LNCaP clone FGC (cell line): ENCODE measurements around the gene PVALEF.

Source experiments
- DNase-seq: peaks from one replicate; pipeline ENCODE4 v3.0.0-alpha.2; 2011; ENCODE audit warnings: low read depth
- H3K4me3 ChIP-seq: 2 replicates; pipeline ENCODE4 v1.5.1; 2011; ENCODE audit warnings: mild to moderate bottlenecking, low read depth, low read length, control low read depth
- CTCF ChIP-seq: IDR thresholded peaks from 2 replicates; pipeline ENCODE4 v1.5.1; 2012; ENCODE audit warnings: mild to moderate bottlenecking; ENCODE audit not compliant: control insufficient read depth, insufficient read depth; ENCODE audit errors: extremely low read depth

Gene PVALEF

GRCh38 chr17:81176666-81177065 lies 11.4 kb downstream of the PVALEF start:
- no peak overlapping the region for H3K4me3 ChIP-seq
- no peak for DNase-seq
- TF ChIP-seq CTCF, result no peak

DNA sequence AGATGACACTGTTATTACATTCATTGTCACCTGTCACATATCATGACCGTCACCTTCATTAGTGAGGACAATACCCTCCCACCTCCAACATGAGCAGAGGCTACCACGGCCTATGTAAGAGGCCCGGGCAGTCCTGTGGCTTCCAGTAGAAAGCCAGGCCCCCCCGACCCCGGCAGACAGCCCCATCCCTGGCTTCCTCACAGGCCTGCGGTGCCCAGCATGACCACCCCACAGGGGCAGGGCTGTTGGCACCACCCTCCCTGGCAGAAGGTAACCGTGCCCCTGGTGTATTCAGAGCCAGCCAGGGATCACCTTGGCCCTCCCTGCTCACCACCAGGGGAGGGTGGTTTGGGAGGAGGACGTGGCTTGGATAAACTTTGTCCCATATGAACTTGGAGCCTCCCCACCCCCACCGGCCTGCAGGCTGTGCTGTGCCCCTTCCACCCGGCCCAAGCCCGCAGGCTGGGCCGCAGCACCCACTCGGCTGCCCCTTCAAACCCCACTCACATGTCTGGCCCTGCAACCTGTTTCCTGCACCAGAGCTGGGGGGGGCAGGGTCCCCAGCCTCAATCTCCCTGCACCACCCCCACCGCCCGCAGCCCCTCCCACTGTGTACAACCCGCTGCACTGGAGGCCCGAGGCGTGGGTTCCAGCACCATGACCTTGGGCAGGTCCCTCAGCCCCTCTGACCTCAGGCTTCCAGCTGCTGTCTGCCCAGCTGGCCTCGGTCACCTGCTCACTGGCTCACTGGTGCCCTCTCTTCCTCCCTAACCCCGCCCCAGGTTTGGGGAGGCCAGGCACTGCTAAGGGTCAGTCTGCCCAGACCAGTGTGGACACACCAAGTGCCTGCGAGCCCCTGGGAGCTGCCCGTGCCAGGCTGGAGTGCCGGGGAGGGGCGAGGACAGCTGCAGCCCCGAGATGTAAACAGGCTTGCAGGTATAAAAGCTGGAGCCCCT lies 13.1 kb downstream of the PVALEF start:
- no peak for DNase-seq
- H3K4me3 ChIP-seq, result no peak overlapping the region
- TF ChIP-seq CTCF, result no peak

GRCh38 chr17:81179220-81179619 lies 13.9 kb downstream of the PVALEF start:
- TF ChIP-seq CTCF, result no peak
- no peak for DNase-seq
- H3K4me3 ChIP-seq, result no peak overlapping the region

DNA sequence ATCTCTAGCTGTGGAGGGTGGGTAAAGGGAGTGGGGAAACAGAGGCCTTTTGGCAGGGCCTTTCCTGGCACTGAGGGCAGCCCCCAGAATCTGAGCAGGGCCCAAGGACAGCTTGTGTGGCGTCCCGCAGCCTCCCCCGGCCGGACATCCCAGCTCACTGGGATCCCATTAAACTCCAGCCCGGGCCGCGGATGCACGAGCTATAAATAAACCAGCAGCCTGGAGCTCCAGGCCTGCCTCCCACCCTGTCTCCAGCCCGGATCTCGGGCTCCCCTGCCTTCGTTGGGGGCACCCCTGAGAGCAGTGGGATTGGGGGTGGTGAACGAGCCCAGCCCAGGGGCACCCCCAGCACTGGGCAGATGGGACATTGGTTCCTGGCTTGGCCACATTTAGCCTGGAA lies 14.6 kb downstream of the PVALEF start:
- no peak for DNase-seq
- no peak overlapping the region for H3K4me3 ChIP-seq
- TF ChIP-seq CTCF, result no peak

GRCh38 chr17:81180836-81181810 lies 15.8 kb downstream of the PVALEF start:
- DNase-seq, result no peak
- TF ChIP-seq CTCF, result no peak
- H3K4me3 ChIP-seq, result no peak overlapping the region

GRCh38 chr17:81181811-81182185 lies 16.5 kb downstream of the PVALEF start:
- TF ChIP-seq CTCF, result no peak
- no peak overlapping the region for H3K4me3 ChIP-seq

More at GRCh38 chr17:81181811-81182185, 16.5 kb downstream of the PVALEF start:
- DNase-seq, result no peak
